ENCODE results near the gene AGBL1.

AGBL1 gene

GRCh38 chr15:86772369-86773059 is 692.8 kb downstream of the AGBL1 start:
- in situ Hi-C loops (cut with HindIII; ENCODE audit: low sequenced_read_pairs): no loop called here

- in situ Hi-C loops (cut with HindIII; ENCODE audit: low sequenced_read_pairs): no loop called here
These were observed 694.1 kb downstream of the AGBL1 start for GRCh38 chr15:86773736-86774135.

- in situ Hi-C loops (cut with HindIII; ENCODE audit: low sequenced_read_pairs): no loop called here
These were observed 696.5 kb downstream of the AGBL1 start for GRCh38 chr15:86776145-86776544.

- in situ Hi-C loops (cut with HindIII; ENCODE audit: low sequenced_read_pairs): no loop called here
These were observed 716.9 kb downstream of the AGBL1 start for GRCh38 chr15:86796521-86796920.

GRCh38 chr15:86797135-86797534 is 717.5 kb downstream of the AGBL1 start:
- in situ Hi-C loops (cut with HindIII; ENCODE audit: low sequenced_read_pairs): no loop called here

GRCh38 chr15:86799226-86799625 is 719.6 kb downstream of the AGBL1 start:
- in situ Hi-C loops (cut with HindIII; ENCODE audit: low sequenced_read_pairs): no loop called here

GRCh38 chr15:86802244-86802643 is 722.6 kb downstream of the AGBL1 start:
- in situ Hi-C loops (cut with HindIII; ENCODE audit: low sequenced_read_pairs): no loop called here

GRCh38 chr15:86804406-86804805 is 724.7 kb downstream of the AGBL1 start:
- in situ Hi-C loops (cut with HindIII; ENCODE audit: low sequenced_read_pairs): no loop called here

GRCh38 chr15:86810329-86810728 is 730.7 kb downstream of the AGBL1 start:
- in situ Hi-C loops (cut with HindIII; ENCODE audit: low sequenced_read_pairs): no loop called here

GRCh38 chr15:86813892-86814291 is 734.2 kb downstream of the AGBL1 start:
- in situ Hi-C loops (cut with HindIII; ENCODE audit: low sequenced_read_pairs): no loop called here

- in situ Hi-C loops (cut with HindIII; ENCODE audit: low sequenced_read_pairs): no loop called here
These were observed 749.6 kb downstream of the AGBL1 start for GRCh38 chr15:86829245-86829644.

GRCh38 chr15:86830304-86830703 is 750.6 kb downstream of the AGBL1 start:
- in situ Hi-C loops (cut with HindIII; ENCODE audit: low sequenced_read_pairs): no loop called here

GRCh38 chr15:86833595-86833994 is 753.9 kb downstream of the AGBL1 start:
- in situ Hi-C loops (cut with HindIII; ENCODE audit: low sequenced_read_pairs): no loop called here

GRCh38 chr15:86834115-86834863 is 754.6 kb downstream of the AGBL1 start:
- in situ Hi-C loops (cut with HindIII; ENCODE audit: low sequenced_read_pairs): no loop called here

- in situ Hi-C loops (cut with HindIII; ENCODE audit: low sequenced_read_pairs): no loop called here
These were observed 757.8 kb downstream of the AGBL1 start for GRCh38 chr15:86837294-86838061.

- in situ Hi-C loops (cut with HindIII; ENCODE audit: low sequenced_read_pairs): no loop called here
These were observed 759.8 kb downstream of the AGBL1 start for GRCh38 chr15:86839502-86839901.

GRCh38 chr15:86840996-86841395 is 761.3 kb downstream of the AGBL1 start:
- in situ Hi-C loops (cut with HindIII; ENCODE audit: low sequenced_read_pairs): no loop called here

- in situ Hi-C loops (cut with HindIII; ENCODE audit: low sequenced_read_pairs): no loop called here
These were observed 762.5 kb downstream of the AGBL1 start for GRCh38 chr15:86842199-86842598.

- in situ Hi-C loops (cut with HindIII; ENCODE audit: low sequenced_read_pairs): no loop called here
These were observed 766.4 kb downstream of the AGBL1 start for GRCh38 chr15:86846036-86846435.

- in situ Hi-C loops (cut with HindIII; ENCODE audit: low sequenced_read_pairs): no loop called here
These were observed 769.5 kb downstream of the AGBL1 start for GRCh38 chr15:86849136-86849535.

- in situ Hi-C loops (cut with HindIII; ENCODE audit: low sequenced_read_pairs): no loop called here
These were observed 770.1 kb downstream of the AGBL1 start for GRCh38 chr15:86849558-86850285.

Measured in DLD1 (cell line).